Measurements from ENCODE around the gene ANKRD23. TPM values are rescaled to one million over a fixed set of nuclear protein-coding genes. Genes with fewer than 3 reads are reported as not detected.
"Not testable (repeated sequence)": the region's sequence is repeated elsewhere in the genome, so short reads cannot be mapped to it uniquely, and the experiment has no call there.

ANKRD23 gene
- polyA plus RNA-seq, 1 donor, result 13.8 TPM

DNA sequence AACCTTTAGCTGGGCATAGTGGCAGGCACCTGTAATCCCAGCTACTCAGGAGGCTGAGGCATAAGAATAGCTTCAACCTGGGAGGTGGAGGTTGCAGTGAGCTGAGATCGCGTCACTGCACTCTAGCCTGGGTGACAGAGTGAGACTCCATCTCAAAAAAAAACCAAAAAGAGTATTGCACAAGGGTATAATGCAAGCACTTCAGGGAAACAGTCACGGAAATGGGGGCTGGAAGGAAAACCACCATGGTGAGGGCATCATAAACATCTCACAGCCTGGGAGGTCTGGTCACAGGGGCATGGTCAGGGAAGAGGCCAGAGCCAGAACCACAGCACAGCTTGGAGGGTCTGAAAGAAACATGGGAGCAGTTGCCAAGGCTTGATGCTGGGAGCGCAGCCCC, 19.2 kb upstream of the ANKRD23 start:
- DNase-seq, result not testable (repeated sequence)

- no peak for DNase-seq
Measured at GRCh38 chr2:96861074-96861473, 17.3 kb upstream of the ANKRD23 start.

DNA sequence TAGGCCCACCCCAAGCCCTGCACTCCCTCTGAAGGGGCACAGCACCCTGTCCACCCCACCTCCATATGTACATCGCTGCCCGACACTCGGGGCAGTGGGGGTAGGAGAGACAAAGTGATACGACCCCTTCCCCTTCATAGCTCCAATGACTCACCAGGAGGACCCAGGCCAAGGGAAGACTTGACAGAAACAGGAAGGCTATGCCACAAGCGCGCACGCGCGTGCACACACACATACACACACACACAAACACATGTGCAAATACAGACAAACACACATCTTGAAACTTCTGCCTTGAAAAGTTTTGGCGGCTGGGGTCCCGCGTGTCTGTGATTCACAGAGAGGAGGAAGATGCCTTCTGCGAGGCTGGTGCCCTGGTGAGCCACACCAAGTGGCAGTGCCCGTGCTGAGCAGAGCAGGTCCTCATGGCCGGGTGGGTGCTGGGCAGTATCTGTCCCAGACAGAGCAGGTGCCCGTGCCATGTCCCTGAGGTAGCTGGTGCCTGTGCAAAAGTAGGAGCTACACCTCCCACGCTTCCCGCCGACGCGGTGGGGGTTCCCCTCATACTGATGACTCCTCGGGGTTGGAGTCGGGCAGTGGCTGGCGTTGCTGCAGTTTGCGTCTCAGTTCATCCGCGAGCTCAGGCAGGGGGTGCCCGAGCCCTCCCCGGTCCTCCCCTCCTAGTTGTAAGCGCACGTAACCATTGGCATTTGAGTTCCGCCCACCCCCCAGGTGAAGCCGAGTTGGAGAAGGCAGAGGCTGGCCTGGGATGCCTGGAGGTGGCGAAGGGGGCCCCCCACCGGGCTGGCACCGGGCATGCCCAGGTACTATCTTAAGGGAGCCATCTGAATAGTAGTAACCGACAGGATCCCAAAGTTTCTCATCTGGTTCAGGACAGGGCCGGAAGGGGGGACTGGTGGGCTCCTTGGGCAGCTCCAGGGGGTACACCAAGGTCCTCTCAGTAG, 16.5 kb upstream of the ANKRD23 start:
- DNase-seq, result no peak

GRCh38 chr2:96859681-96860064, 15.9 kb upstream of the ANKRD23 start:
- DNase-seq, result no peak

GRCh38 chr2:96859099-96859649, 15.4 kb upstream of the ANKRD23 start:
- DNase-seq, result no peak

DNA sequence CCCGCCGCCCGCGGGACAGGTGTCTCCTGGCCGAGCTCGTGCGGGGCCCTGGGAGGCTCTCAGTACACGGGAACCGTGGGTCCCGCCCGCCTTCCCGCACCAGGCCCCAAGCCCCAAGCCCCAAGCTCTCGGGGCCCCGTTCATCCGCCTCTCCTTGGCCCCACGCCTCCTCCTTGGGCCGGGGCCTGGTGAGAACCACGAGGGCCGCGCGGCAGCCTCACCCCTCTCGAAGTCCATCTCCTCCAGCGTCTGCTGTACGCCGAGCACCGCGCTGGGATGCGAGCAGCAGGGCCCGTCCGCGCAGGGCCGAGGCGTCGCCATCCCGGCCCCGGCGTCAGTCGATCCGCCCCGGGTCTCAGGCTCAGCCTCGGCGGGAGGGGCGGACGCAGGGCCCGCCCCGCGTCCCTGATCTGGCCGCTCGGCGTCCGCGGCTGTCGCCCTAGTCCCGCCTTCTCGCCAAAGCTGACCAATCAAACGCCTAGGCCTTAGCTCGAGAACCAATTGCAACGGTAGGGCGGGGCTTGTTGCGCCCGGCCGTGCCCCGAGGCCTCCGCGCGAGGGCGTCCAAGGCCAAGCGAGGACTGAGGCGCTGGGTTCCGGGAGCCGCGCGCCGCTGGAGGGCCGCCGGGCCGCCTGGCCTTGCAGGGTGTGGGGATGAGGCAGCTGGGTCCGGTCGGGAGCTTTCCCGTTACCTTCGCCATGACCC, 14.0 kb upstream of the ANKRD23 start, which contains the start of gene ANKRD39:
TSS of gene ANKRD39 (minus strand) at position 350 of the 706 bp plus-strand sequence. CDS start at position 321, 29 bp downstream.
- DNase-seq, result peak; percentile 100

DNA sequence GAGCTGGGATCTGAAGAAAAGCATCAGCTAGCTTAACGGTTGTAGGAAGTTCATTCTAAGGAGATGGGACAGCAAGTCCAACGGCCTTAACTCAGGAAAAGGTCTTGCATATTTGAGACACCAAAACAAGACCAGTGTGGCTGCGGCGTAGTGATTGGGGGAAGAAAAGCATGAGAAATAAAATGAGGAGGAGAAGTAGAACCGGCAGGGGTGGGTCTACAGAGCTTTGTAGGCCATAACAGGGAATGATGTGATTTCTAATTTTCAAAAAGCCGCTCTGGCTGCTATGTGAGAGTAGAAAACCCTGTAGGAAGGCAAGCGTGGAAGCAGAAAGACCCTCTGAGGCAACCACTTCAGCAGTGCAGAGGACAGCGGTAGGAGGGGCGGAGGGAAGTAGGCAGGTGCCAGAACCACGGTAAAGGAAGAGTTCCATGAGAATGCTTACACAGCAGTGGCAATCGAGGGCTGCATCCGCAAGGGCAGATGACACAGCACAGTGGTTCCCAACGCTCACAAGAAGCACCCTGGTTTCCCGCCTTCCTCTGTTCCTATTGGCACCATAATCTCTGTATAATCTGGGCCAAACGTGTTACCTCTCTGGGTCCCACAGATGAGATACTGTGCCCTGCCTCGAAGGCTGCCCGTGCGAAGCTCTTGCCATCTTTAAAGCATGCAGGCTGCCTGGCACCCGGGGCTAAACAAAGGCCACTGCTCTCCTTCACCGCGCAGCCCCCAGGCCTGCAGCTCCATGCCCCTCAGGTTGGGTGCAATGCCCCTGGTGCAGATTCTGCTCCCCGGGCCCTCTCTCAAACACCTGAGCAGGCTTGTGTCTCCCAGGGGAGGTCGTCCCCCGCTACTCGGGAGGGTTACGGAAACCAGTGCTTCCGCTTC, 13.2 kb upstream of the ANKRD23 start:
- DNase-seq, result no peak

- no peak for DNase-seq
Measured at GRCh38 chr2:96853321-96853720, 9.5 kb upstream of the ANKRD23 start.

DNA sequence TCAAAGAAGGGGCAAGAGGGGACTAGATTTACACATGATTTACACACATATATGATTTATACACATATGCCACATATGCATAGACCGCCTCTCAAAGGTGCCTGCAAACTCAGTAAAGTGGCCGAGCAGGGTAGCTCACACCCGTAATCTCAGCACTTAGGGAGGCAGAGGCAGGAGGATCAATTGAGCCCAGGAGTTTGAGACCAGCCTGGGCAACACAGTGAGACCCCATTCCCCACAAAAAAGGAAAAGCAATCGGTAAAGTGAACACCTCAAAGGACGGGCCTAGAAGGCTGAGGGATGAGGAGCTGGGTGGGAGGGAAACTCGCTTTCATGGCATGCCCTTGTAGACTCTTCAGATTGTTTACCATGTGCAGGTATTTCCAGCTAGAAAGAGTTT, 8.8 kb upstream of the ANKRD23 start:
- DNase-seq, result no peak

DNA sequence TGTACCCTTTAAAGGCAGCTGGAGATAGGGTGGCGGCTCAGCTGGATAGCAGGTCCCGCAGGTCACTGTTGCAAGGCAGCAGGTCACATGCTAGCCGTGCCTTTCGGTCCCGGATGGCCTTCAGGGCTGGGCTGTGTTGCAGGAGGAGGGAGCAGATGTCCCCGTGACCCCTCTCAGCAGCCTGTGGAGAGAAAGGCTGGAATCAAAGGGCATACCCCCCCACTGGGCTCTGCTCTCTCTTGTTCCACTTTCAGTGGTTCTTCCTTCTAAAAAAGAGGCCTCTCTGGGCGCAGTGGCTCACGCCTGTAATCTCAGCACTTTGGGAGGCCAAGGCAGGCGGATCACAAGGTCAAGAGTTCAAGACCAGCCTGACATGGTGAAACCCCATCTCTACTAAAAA, 4.4 kb upstream of the ANKRD23 start:
- DNase-seq, result no peak

- no peak for DNase-seq
Measured at GRCh38 chr2:96847586-96847985, 3.8 kb upstream of the ANKRD23 start.

DNA sequence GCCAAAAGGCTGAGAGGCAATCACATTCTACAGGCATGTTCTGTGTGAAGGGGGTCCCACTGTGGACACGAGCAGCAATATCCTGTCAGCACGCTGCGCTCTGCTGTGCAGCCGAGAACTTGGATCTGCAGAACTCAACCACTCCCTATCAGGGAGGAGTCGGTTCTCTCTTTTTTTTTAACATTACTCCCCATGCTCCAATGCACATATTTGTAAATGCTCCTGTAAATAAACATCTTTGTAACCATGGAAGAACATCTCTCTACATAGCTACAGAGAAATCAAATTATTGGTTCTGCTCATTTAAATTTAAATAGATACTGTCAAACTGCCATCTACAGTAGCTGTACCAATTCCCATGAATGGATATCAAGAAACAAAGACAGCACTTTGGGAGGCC, 3.0 kb upstream of the ANKRD23 start:
- DNase-seq, result no peak

DNA sequence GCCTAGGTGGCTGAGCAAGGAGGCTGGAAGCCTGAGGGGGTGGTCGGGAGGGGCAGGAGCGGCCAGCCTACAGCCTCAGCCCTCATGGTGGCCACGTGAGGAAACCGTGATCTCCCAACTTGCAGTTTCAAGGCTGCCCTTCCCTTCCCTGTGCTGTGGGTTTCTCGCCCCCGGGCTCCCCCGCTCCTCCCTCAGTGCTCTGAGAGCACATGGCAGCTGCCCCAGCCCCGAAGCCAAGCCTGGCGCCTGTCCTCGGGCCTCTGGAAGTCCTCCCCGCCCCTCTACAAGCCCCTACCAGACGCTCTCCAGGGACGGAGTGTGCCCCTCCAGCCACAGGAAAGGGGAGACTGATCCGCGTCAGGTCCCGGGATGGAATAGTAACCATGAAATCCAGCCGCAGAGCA, 586 bp upstream of the ANKRD23 start:
- DNase-seq, result no peak

GRCh38 chr2:96842600-96842999, 1.2 kb downstream of the ANKRD23 start:
- DNase-seq, result no peak

DNA sequence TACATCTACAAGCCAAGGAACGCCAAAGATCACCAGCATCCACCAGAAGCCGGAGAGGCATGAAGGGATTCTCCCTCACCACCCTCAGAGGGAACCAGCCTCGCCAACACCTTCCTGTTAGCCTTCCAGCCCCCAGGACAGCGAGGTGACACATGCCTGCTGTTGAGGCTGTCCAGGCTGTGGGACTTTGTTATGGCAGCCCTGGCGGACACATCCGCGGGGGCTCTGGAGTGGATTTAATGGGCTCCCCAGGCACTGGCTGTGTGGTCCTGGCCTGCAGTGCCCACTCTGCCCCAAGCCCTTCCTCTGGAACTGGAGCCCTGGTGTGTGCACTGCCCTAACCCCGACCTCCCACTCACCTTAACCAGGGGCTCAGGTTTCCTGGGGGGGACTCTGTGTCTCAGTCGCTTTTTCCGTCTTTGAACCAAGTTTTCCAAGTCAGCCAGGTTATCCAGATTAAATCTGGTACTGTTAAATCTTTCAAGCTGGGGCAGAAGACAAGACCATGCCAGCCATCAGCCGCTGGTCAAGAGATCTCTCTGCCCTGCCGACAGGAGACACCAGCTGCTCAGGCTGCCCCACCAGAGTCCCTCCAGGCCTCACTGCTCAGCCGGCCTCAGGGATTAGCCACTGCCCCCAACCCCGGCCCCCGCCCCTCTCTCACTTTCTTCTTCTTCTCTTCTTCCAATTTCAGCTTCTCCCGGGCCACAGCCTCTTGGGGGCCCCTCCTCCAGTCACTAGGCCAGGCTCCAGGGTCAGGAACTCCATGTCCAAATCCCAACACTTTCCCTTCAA, 1.9 kb downstream of the ANKRD23 start:
- DNase-seq, result no peak

DNA sequence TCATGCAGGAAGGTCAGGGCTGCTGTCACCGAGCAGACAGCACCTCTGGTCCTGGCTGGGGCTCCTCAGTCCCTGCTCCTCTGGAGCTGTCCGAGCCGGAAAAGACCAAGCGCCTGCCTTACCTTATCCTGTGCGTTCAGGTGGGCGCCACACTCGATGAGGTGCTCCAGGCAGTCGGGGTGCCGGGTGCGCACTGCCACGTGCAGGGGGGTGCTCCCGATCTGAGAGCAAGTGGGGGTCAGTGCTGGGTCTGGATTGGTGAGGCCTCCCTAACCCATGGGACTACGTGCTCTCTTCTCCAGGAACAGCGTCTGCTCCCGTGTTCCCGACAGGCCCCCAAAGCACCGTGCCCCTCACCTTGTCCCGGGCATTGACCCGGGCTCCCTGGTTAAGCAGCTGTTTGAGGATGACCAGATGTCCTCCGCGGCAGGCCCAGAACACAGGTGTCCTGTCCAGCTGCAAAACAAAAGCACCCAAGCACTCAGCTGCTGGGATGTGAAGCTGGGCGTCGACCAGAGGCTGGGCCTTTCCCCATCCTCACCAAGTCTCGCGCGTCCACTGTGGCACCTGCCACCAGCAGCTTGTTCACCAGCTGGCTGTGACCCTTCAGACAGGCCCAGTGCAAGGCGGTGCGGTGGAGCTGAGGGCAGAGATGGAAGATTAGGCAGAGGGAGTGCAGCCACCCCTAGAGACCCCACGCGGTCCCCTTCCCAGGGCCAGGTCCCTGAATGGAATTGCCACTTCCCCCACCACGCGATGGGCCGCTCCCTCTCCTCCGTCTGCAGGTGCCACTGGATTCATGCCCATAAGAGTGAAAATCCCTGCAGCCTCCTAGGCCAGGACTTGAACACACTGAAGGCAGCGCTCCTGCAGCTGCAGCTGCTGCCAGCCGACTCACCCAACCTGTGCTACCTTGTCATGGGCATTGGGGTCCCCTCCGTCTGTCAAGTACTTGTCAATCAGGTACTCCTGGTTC, 3.7 kb downstream of the ANKRD23 start:
- no peak for DNase-seq

GRCh38 chr2:96839293-96839874, 4.4 kb downstream of the ANKRD23 start:
- DNase-seq, result no peak

- no peak for DNase-seq
Measured at GRCh38 chr2:96838345-96839292, 5.2 kb downstream of the ANKRD23 start.

DNA sequence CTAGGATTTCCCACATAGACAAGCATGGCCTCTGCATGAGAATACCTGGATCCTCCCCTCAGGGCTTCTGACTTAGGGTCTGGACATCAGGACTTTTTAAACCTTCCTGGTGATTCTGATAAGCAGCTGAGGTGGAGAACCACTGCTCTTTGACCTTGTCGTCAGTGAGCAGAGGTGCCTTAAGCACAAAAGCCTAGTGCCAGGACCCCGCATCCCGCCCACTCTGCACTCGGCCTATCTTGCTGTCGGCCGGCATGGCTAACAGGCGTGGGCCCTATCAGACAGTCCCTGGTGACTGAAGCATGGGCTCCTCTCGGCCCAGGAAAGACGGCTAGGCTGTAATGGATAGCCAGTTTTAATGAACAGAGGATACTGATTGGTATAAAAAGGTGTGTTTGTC, 6.2 kb downstream of the ANKRD23 start:
- no peak for DNase-seq

All from hindlimb muscle (tissue), 1 donor.